ENCODE measurements around the gene RMND1. TPM values are rescaled to one million over a fixed set of nuclear protein-coding genes. Genes with fewer than 3 reads are reported as not detected.

Gene RMND1
- polyA plus RNA-seq, 4 donors: 17.5 to 53.6 (median 32.3) TPM

Other genes starting within 250 kb of the RMND1 start
- gene AKAP12, start 212.2 kb downstream of the RMND1 start, polyA plus RNA-seq: 10 to 100 TPM in 2 of 4 donors, 1 to 10 TPM in 1, under 1 TPM in 1; 0.67 to 23.3 (median 7.2) TPM
- 10 to 100 TPM in 1 of 4 donors, 1 to 10 TPM in 3; 7.1 to 14.7 (median 8.4) TPM for gene ZBTB2, start 60.6 kb downstream of the RMND1 start, polyA plus RNA-seq
- 1 to 10 TPM in 3 of 4 donors, under 1 TPM in 1; 0.21 to 3.1 (median 2.3) TPM for gene CCDC170, start 41.9 kb upstream of the RMND1 start, polyA plus RNA-seq

All from small intestine (tissue), 4 donors.